ENCODE data around the gene DYNC1I1. TPM values are rescaled to one million over a fixed set of nuclear protein-coding genes. Genes with fewer than 3 reads are reported as not detected.

Gene DYNC1I1
- total and polyA plus RNA-seq, 2 of the 4 experiments (the other 2 are of a cell fraction): under 0.01 to 0.15 TPM

GRCh38 chr7:95980167-95980566, 207.8 kb downstream of the DYNC1I1 start:
- dilution Hi-C loops (cut with HindIII; ENCODE audit: low sequenced_read_pairs, unreplicated experiment) (no loop called here), in situ Hi-C loops (cut with MboI; ENCODE audit: low sequenced_read_pairs) (no loop called here), intact Hi-C loops (cut with micrococcal nuclease) (no loop called here)
- H3K27me3 ChIP-seq (ENCODE audit: control insufficient read depth, insufficient read depth, low read length): no peaks in the 10 kb centered on the region
- BruUV-seq (replicated peaks): no TSS peak
- no peak overlapping the region for H2AFZ ChIP-seq (replicated peaks; ENCODE audit: low read length, poor library complexity)
- H2AK9ac ChIP-seq (replicated peaks; ENCODE audit: low read depth, low read length, poor library complexity): no peak overlapping the region
- WGBS, 2 experiments (ENCODE audit: extremely low coverage in 2 of 2, insufficient read length in 1 of 2): no CpG with 5 or more reads among the region's 5 CpGs
- no peak overlapping the region for H3K4me3 ChIP-seq (ENCODE audit: insufficient read depth, low read depth, low read length)
- no peaks in the 10 kb centered on the region for H3K79me1 ChIP-seq (ENCODE audit: low read depth in 1 of 2, low read length in 2 of 2)
- no peak overlapping the region for H2BK20ac ChIP-seq (ENCODE audit: low read depth, low read length)
- no peak overlapping the region for H4K5ac ChIP-seq (ENCODE audit: low read depth, low read length)
- ChIA-PET CTCF (no interaction called here), POLR2A (ENCODE audit: unreplicated experiment) (no interaction called here)
- H3K4me1 ChIP-seq (ENCODE audit: control insufficient read depth, insufficient read depth, low read length): no peaks in the 10 kb centered on the region
- H3K56ac ChIP-seq (ENCODE audit: extremely low read depth, insufficient read depth, low read length): no peak overlapping the region
- no peaks in the 10 kb centered on the region for H3K36me3 ChIP-seq (ENCODE audit: control insufficient read depth, insufficient read depth, low read length)
- no peak overlapping the region for H2AK5ac ChIP-seq (ENCODE audit: low read depth, low read length)
- H2BK120ac ChIP-seq (ENCODE audit: low read depth, low read length): no peak overlapping the region
- no peak overlapping the region for H3K27ac ChIP-seq (ENCODE audit: insufficient read depth, low read length)
- DNase-seq (no peak), ATAC-seq (ENCODE audit: low read depth) (no peak)
- no peak overlapping the region for H2BK5ac ChIP-seq (ENCODE audit: low read depth, low read length, poor library complexity, severe bottlenecking)
- H4K8ac ChIP-seq (ENCODE audit: low read depth in 2 of 2, low read length in 2 of 2): no peak overlapping the region
- H3K4me2 ChIP-seq (ENCODE audit: low read depth, low read length): no peak overlapping the region
- no peak overlapping the region for H3K18ac ChIP-seq (ENCODE audit: low read depth, low read length)
- no peak overlapping the region for H3K14ac ChIP-seq (replicated peaks; ENCODE audit: low read depth, low read length)
- H3K9ac ChIP-seq (ENCODE audit: low read depth, low read length): no peak overlapping the region
- no peak overlapping the region for H4K91ac ChIP-seq (ENCODE audit: insufficient read depth, low read depth, low read length)
- no peak overlapping the region for H2BK15ac ChIP-seq (ENCODE audit: low read depth, low read length)
- no peak overlapping the region for H3K23ac ChIP-seq (ENCODE audit: low read depth, low read length)
- no peaks in the 10 kb centered on the region for H3K9me1 ChIP-seq (ENCODE audit: insufficient read depth, low read length)
- TF ChIP-seq BHLHE40 (IDR thresholded peaks at IDR 0.05; ENCODE audit: low read depth, low read length) (no peak), NFE2L2 (IDR thresholded peaks at IDR 0.05; ENCODE audit: low read depth, low read length) (no peak), SMC3 (IDR thresholded peaks at IDR 0.05; ENCODE audit: low read depth, low read length) (no peak), FOS (IDR thresholded peaks at IDR 0.05; ENCODE audit: low read depth, low read length) (no peak), CHD1 (IDR thresholded peaks at IDR 0.05; ENCODE audit: low read depth, low read length) (no peak), MXI1 (IDR thresholded peaks at IDR 0.05; ENCODE audit: borderline replicate concordance, low read depth, low read length) (no peak), CTCF (conservative IDR thresholded peaks at IDR 0.05; ENCODE audit: low read depth, low read length) (no peak), MAZ (IDR thresholded peaks at IDR 0.05; ENCODE audit: borderline replicate concordance, low read depth, low read length) (no peak), RFX5 (IDR thresholded peaks at IDR 0.05; ENCODE audit: low read depth, low read length) (no peak), ELK1 (IDR thresholded peaks at IDR 0.05; ENCODE audit: borderline replicate concordance, low read depth, low read length) (no peak), RCOR1 (IDR thresholded peaks at IDR 0.05; ENCODE audit: insufficient replicate concordance, low read length) (no peak), CEBPB (IDR thresholded peaks at IDR 0.05; ENCODE audit: low read depth, low read length) (no peak), MAFK (IDR thresholded peaks at IDR 0.05; ENCODE audit: low read depth, low read length) (no peak), POLR2A (IDR thresholded peaks at IDR 0.05; ENCODE audit: low read depth, low read length) (no peak)
- no peak overlapping the region for H3K4ac ChIP-seq (ENCODE audit: low read depth, low read length)
- H4K20me1 ChIP-seq (ENCODE audit: insufficient read depth, low read length): no peaks in the 10 kb centered on the region
- no peaks in the 10 kb centered on the region for H3K9me3 ChIP-seq (ENCODE audit: control insufficient read depth, insufficient read depth, low read length)
